BE2C (cell line): ENCODE data around the gene SIN3B.
A peak's percentile ranks its signal among the peaks of the same experiment; 100 is the strongest.

Source experiments
- DNase-seq: peaks from one replicate; pipeline ENCODE4 v3.0.0-alpha.2; 2020
- H3K27me3 ChIP-seq: fragments of 250-450 bp; sonication (Bioruptor Pico); 2 replicates; pipeline ENCODE4 v1.5.1; 2020; ENCODE audit warnings: mild to moderate bottlenecking
- H3K36me3 ChIP-seq: fragments of 250-450 bp; sonication (Bioruptor Pico); 2 replicates; pipeline ENCODE4 v1.5.1; 2020; ENCODE audit warnings: mild to moderate bottlenecking
- H3K4me1 ChIP-seq: fragments of 250-450 bp; sonication (Bioruptor Pico); 2 replicates; pipeline ENCODE4 v1.5.1; 2020
- H3K4me3 ChIP-seq: 2 replicates; pipeline ENCODE4 v1.5.1; 2011; ENCODE audit warnings: low read depth, low read length
- H3K9me3 ChIP-seq: fragments of 250-450 bp; sonication (Bioruptor Pico); 2 replicates; pipeline ENCODE4 v1.5.1; 2020
- TF ChIP-seq, protein P1 (sequence below): IDR thresholded peaks from 2 replicates; pipeline ENCODE4 v1.5.1; 2012; ENCODE audit warnings: mild to moderate bottlenecking, low read depth, low read length

SIN3B gene

DNA sequence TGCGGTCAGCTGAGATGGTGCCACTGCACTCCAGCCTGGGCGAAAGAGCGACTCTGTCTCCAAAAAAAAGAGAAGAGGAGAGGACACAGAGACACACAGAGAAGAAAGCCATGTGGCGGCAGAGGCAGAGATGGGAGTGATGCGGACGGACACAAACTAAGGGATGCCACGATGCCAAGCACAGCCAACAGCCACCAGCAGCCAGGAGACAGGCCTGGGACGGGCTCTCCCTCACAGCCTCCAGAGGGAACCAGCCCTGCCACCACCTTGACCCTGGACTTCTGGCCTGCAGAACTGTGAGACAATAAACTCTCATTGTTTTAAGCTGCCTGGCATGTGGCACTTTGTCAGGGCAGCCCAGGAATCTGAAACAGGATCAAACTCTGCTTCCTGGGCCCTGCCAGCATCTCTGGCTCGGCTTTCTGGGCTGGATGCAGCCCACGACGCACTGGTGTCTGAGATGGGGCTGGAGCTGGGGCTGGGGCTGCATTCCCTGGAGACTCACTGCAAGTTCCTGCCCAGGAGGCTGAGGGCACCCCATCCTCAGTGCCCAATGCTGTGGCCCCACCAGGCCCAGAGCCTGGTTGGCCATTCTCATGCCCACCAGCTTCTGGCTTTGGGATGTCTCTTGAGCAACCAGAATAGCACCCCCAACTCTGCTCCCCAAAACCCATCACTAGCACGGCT lies 62.6 kb downstream of the SIN3B start:
- H3K27me3 ChIP-seq, result no peaks in the 10 kb centered on the region
- H3K4me1 ChIP-seq, result peaks cover 6% of the 10 kb centered on the region; the same call in 1 of the 2 replicates
- no peak for DNase-seq
- TF ChIP-seq, protein P1, sequence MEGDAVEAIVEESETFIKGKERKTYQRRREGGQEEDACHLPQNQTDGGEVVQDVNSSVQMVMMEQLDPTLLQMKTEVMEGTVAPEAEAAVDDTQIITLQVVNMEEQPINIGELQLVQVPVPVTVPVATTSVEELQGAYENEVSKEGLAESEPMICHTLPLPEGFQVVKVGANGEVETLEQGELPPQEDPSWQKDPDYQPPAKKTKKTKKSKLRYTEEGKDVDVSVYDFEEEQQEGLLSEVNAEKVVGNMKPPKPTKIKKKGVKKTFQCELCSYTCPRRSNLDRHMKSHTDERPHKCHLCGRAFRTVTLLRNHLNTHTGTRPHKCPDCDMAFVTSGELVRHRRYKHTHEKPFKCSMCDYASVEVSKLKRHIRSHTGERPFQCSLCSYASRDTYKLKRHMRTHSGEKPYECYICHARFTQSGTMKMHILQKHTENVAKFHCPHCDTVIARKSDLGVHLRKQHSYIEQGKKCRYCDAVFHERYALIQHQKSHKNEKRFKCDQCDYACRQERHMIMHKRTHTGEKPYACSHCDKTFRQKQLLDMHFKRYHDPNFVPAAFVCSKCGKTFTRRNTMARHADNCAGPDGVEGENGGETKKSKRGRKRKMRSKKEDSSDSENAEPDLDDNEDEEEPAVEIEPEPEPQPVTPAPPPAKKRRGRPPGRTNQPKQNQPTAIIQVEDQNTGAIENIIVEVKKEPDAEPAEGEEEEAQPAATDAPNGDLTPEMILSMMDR, result no peak
- H3K36me3 ChIP-seq, result no peaks in the 10 kb centered on the region
- H3K9me3 ChIP-seq, result no peaks in the 10 kb centered on the region
- H3K4me3 ChIP-seq, result no peak overlapping the region

DNA sequence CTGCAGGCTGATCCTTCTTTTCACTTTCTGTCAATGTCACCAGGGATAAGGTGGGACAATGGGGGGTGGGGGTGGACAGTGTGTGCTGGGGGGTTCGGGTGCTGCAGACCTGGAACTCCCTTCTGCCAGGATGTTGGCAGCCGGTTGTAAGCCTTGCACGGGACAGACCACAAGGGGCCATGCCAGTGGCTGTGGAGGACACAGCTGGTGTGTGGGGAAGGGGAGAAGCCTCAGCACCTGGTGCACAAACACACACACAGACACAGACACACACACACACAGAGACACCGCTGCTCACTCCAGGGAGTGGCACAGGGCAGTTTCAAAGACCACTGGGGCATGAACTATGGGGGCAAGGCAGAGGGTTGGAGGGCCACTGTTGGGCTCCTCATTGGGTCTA lies 63.2 kb downstream of the SIN3B start:
- peaks cover 6% of the 10 kb centered on the region; the same call in 1 of the 2 replicates for H3K4me1 ChIP-seq
- no peaks in the 10 kb centered on the region for H3K9me3 ChIP-seq
- no peak for DNase-seq
- TF ChIP-seq, protein P1, result no peak
- H3K4me3 ChIP-seq, result no peak overlapping the region
- no peaks in the 10 kb centered on the region for H3K36me3 ChIP-seq
- no peaks in the 10 kb centered on the region for H3K27me3 ChIP-seq

DNA sequence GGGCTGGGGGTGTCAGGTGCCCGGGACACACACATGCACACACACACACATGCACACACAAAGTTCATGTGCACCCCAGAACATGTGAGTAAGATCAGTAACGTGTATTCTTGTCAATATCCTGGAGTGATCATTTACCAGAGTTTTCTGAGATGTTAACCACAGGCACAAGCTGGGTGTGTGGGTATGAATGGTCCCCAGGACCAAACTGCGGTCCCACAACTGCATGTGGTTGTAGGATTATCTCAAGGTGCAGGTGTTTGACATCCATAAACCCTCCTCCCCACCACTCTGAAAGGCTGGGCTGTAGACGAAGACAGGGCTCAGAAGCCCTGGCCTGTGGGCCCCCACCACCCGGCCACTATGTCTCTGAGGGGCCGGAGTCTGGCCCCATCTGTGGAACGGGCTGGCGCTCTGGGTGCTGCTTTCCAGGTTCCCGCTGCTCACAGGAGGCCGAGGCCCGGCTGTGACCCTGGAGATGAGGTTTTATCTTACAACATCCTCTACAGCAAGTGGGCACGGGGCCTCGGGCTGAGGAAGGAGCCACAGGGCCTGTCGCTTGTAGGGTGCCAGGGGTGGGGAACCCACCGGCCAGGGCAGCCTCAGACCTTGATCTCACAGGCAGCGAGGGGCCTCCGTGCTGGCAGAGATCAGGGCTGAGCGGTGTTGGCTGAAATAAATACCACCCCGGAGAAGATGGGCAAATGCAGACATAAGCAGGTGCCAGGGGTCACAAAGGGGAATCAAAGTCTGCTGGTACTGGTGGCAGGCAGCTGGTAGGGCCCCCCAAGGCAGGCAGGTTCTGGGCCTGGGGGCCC lies 63.9 kb downstream of the SIN3B start:
- Histone ChIP-seq H3K36me3 (no peaks in the 10 kb centered on the region), H3K27me3 (no peaks in the 10 kb centered on the region), H3K9me3 (no peaks in the 10 kb centered on the region), H3K4me3 (no peak overlapping the region), H3K4me1 (peaks cover 6% of the 10 kb centered on the region; the same call in 1 of the 2 replicates)
- DNase-seq, result no peak
- TF ChIP-seq, protein P1, result no peak

DNA sequence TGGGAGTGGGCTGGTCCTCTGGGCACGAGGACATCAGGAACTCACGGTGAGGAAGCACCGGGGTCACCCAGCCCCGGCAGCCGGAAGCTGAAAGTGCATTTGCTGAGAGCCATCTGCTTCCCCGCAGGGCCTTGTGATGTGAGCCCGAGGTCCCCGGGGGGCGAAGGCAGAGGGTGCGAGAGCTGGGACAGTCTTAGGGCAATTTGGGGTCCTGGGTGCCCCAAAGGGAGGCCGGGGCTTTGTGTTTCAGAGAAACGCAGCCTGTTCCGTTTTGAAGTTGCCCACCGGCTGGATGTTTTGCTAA lies 64.4 kb downstream of the SIN3B start:
- TF ChIP-seq, protein P1, result no peak
- Histone ChIP-seq H3K4me1 (peaks cover 6% of the 10 kb centered on the region; the same call in 1 of the 2 replicates), H3K27me3 (no peaks in the 10 kb centered on the region), H3K9me3 (no peaks in the 10 kb centered on the region), H3K36me3 (no peaks in the 10 kb centered on the region), H3K4me3 (no peak overlapping the region)
- peak; percentile 40 for DNase-seq

GRCh38 chr19:16894080-16894479 lies 64.9 kb downstream of the SIN3B start:
- Histone ChIP-seq H3K9me3 (no peaks in the 10 kb centered on the region), H3K36me3 (no peaks in the 10 kb centered on the region), H3K4me3 (no peak overlapping the region), H3K4me1 (peaks cover 6% of the 10 kb centered on the region; the same call in 1 of the 2 replicates), H3K27me3 (no peaks in the 10 kb centered on the region)
- TF ChIP-seq, protein P1, result no peak
- no peak for DNase-seq
